NCI-H1694 (cell line): Measurements from ENCODE around the gene PDXP.

Experiments
- DNase-seq: peaks from one replicate; lab custom pipeline; 2025; lab: John Stamatoyannopoulos, UW

The PDXP gene

GRCh38 chr22:37697538-37697835 lies 39.0 kb downstream of the PDXP start:
- DNase-seq = no peak

- no peak for DNase-seq
Observed at GRCh38 chr22:37701141-37701786, 42.7 kb downstream of the PDXP start.

GRCh38 chr22:37703906-37704305 lies 45.4 kb downstream of the PDXP start:
- no peak for DNase-seq

GRCh38 chr22:37704645-37705044 lies 46.1 kb downstream of the PDXP start:
- no peak for DNase-seq

GRCh38 chr22:37705205-37705604 lies 46.7 kb downstream of the PDXP start:
- DNase-seq = no peak

GRCh38 chr22:37708580-37709444 lies 50.3 kb downstream of the PDXP start:
- DNase-seq = no peak

GRCh38 chr22:37709445-37709765 lies 50.9 kb downstream of the PDXP start:
- DNase-seq = no peak

- DNase-seq = no peak
Observed at GRCh38 chr22:37710675-37711074, 52.2 kb downstream of the PDXP start.

GRCh38 chr22:37711490-37711889 lies 53.0 kb downstream of the PDXP start:
- DNase-seq = no peak

GRCh38 chr22:37713761-37714160 lies 55.2 kb downstream of the PDXP start:
- no peak for DNase-seq

GRCh38 chr22:37714634-37715033 lies 56.1 kb downstream of the PDXP start:
- DNase-seq = no peak

GRCh38 chr22:37715760-37716159 lies 57.2 kb downstream of the PDXP start:
- DNase-seq = no peak
